Fibroblast of mammary gland (primary cell): ENCODE results near the gene KCNQ1OT1.

Source experiments
- DNase-seq: peaks from one replicate; pipeline ENCODE4 v3.0.0-alpha.2; 2010; ENCODE audit warnings: low read depth
- H3K4me3 ChIP-seq: 2 replicates; pipeline ENCODE4 v1.5.1; 2011; ENCODE audit warnings: low read depth, mild to moderate bottlenecking, low read length, moderate library complexity; ENCODE audit not compliant: control insufficient read depth
- CTCF ChIP-seq: conservative IDR thresholded peaks from 2 replicates; pipeline ENCODE4 v1.5.1; 2011; ENCODE audit warnings: low read depth, low read length, inconsistent platforms; ENCODE audit not compliant: control insufficient read depth, insufficient read depth

KCNQ1OT1 gene

GRCh38 chr11:2725368-2726300 lies 25.8 kb upstream of the KCNQ1OT1 start:
- H3K4me3 ChIP-seq: no peak overlapping the region
- TF ChIP-seq CTCF: no peak
- DNase-seq: peak; percentile 72

- peak; percentile 51 for DNase-seq
- no peak for TF ChIP-seq CTCF
- no peak overlapping the region for H3K4me3 ChIP-seq
These were observed 25.0 kb upstream of the KCNQ1OT1 start for GRCh38 chr11:2724653-2725367.

- H3K4me3 ChIP-seq: no peak overlapping the region
- no peak for TF ChIP-seq CTCF
- no peak for DNase-seq
These were observed 24.3 kb upstream of the KCNQ1OT1 start for GRCh38 chr11:2724104-2724503.

- H3K4me3 ChIP-seq: no peak overlapping the region
- no peak for DNase-seq
- TF ChIP-seq CTCF: no peak
These were observed 23.2 kb upstream of the KCNQ1OT1 start for GRCh38 chr11:2722955-2723354.

GRCh38 chr11:2721210-2721916 lies 21.6 kb upstream of the KCNQ1OT1 start:
- no peak for DNase-seq
- no peak for TF ChIP-seq CTCF
- no peak overlapping the region for H3K4me3 ChIP-seq

GRCh38 chr11:2719831-2720590 lies 20.2 kb upstream of the KCNQ1OT1 start:
- no peak for TF ChIP-seq CTCF
- no peak for DNase-seq
- H3K4me3 ChIP-seq: no peak overlapping the region
